HepG2 (cell line): ENCODE data around the gene AK2. TPM values are rescaled to one million over a fixed set of nuclear protein-coding genes. Genes with fewer than 3 reads are reported as not detected.

ENCODE experiments used
- BRCA1 ChIP-seq: sonication (generic); formaldehyde crosslinking; IDR thresholded peaks from 2 replicates; pipeline ENCODE4 v1.4.0; 2020; ENCODE audit warnings: missing genetic modification reagents
- CHD2 ChIP-seq: IDR thresholded peaks from 2 replicates; pipeline ENCODE4 v1.6.1; 2011; ENCODE audit warnings: low read depth, low read length, improper control_type of control experiment
- FOXA1 ChIP-seq, 2 experiments: fragments of 450-650 bp in 1 of 2; sonication (generic) in 1 of 2; formaldehyde crosslinking in 1 of 2; IDR thresholded peaks; 2 replicates each; pipeline versions ENCODE4 v1.4.0 to v1.6.1; 2016 to 2020; ENCODE audit warnings: missing genetic modification reagents in 1 of 2
- KDM2A ChIP-seq: sonication (generic); formaldehyde crosslinking; IDR thresholded peaks from 2 replicates; pipeline ENCODE4 v1.4.0; 2020; ENCODE audit warnings: low read depth, missing genetic modification reagents, borderline replicate concordance
- RBM39 ChIP-seq: fragments of 200-400 bp; formaldehyde crosslinking; IDR thresholded peaks from one replicate; pipeline ENCODE4 v1.6.1; 2018; ENCODE audit warnings: antibody characterized with exemption, mild to moderate bottlenecking, low read depth, low read length; ENCODE audit not compliant: poor library complexity, severe bottlenecking
- TCF12 ChIP-seq, 2 experiments: fragments of 450-650 bp in 1 of 2; sonication (generic) in 1 of 2; formaldehyde crosslinking in 1 of 2; IDR thresholded peaks; 2 replicates each; pipeline versions ENCODE4 v1.6.1 to v1.8.0; 2017 to 2022; ENCODE audit warnings: antibody characterized with exemption in 1 of 2, mild to moderate bottlenecking in 1 of 2, missing genetic modification reagents in 1 of 2, moderate library complexity in 1 of 2
- ZMYM4 ChIP-seq: sonication (generic); formaldehyde crosslinking; IDR thresholded peaks from 2 replicates; pipeline ENCODE4 v1.8.1; 2023; ENCODE audit warnings: mild to moderate bottlenecking, missing genetic modification reagents
- ZNF33B ChIP-seq: sonication (generic); formaldehyde crosslinking; IDR thresholded peaks from 2 replicates; pipeline ENCODE4 v1.5.1; 2020; ENCODE audit warnings: mild to moderate bottlenecking, missing genetic modification reagents
- ZNF441 ChIP-seq: sonication (generic); formaldehyde crosslinking; IDR thresholded peaks from 2 replicates; pipeline ENCODE4 v1.7.0; 2021; ENCODE audit warnings: missing genetic modification reagents, borderline replicate concordance
- ZNF510 ChIP-seq: sonication (generic); formaldehyde crosslinking; IDR thresholded peaks from 2 replicates; pipeline ENCODE4 v1.4.0; 2020; ENCODE audit warnings: low read depth, mild to moderate bottlenecking, missing genetic modification reagents
- ZNF558 ChIP-seq: sonication (generic); formaldehyde crosslinking; IDR thresholded peaks from 2 replicates; pipeline ENCODE4 v1.9.0; 2022; ENCODE audit warnings: mild to moderate bottlenecking, missing genetic modification reagents, borderline replicate concordance
- ZNF670 ChIP-seq: sonication (generic); formaldehyde crosslinking; IDR thresholded peaks from 2 replicates; pipeline ENCODE4 v1.8.0; 2022; ENCODE audit warnings: mild to moderate bottlenecking, missing genetic modification reagents, borderline replicate concordance
- ZNF782 ChIP-seq: sonication (generic); formaldehyde crosslinking; IDR thresholded peaks from 2 replicates; pipeline ENCODE4 v1.4.0; 2020; ENCODE audit warnings: missing genetic modification reagents, mild to moderate bottlenecking, borderline replicate concordance
- polyA plus RNA-seq, 8 experiments: library from polyadenylated mRNA; depleted of rRNA in 3 of 8; stranded (reverse) in 7 of 8; unstranded in 1 of 8; fragments of >200 nt; fragmentation: Illumina TruSeq in 4 of 8; extraction: Trizol in 4 of 8; gene quantifications; 2 replicates each; pipeline versions ENCODE4 v1.2.1 to v1.2.3, GENCODE V29; 2011 to 2016; ENCODE audit warnings: low read depth in 4 of 8, missing spikeins in 1 of 8, mixed read lengths in 1 of 8; ENCODE audit not compliant: insufficient read depth in 1 of 8
- total RNA-seq, 5 experiments: library from RNA; depleted of rRNA; stranded (reverse); fragments of >200 nt; fragmentation: Illumina TruSeq; extraction: Trizol; gene quantifications; 2 replicates each; pipeline ENCODE4 v1.2.3, GENCODE V29; 2016; ENCODE audit warnings: low read depth in 1 of 5
- TF ChIP-seq, protein P1 (sequence below): sonication (generic); formaldehyde crosslinking; IDR thresholded peaks from 2 replicates; pipeline ENCODE4 v1.4.0; 2020; ENCODE audit warnings: low read depth, missing genetic modification reagents
- TF ChIP-seq, protein P2 (sequence below): sonication (generic); formaldehyde crosslinking; IDR thresholded peaks from 2 replicates; pipeline ENCODE4 v1.5.0; 2020; ENCODE audit warnings: mild to moderate bottlenecking, missing genetic modification reagents, borderline replicate concordance
- TF ChIP-seq, protein P3 (sequence below): sonication (generic); formaldehyde crosslinking; IDR thresholded peaks from 2 replicates; pipeline ENCODE4 v1.4.0; 2020; ENCODE audit warnings: missing genetic modification reagents

The AK2 gene
- total and polyA plus RNA-seq, 2 of the 13 experiments (the other 11 are each of a cell fraction or from before 2014, with no cell fraction given), result 170 to 188 TPM

DNA sequence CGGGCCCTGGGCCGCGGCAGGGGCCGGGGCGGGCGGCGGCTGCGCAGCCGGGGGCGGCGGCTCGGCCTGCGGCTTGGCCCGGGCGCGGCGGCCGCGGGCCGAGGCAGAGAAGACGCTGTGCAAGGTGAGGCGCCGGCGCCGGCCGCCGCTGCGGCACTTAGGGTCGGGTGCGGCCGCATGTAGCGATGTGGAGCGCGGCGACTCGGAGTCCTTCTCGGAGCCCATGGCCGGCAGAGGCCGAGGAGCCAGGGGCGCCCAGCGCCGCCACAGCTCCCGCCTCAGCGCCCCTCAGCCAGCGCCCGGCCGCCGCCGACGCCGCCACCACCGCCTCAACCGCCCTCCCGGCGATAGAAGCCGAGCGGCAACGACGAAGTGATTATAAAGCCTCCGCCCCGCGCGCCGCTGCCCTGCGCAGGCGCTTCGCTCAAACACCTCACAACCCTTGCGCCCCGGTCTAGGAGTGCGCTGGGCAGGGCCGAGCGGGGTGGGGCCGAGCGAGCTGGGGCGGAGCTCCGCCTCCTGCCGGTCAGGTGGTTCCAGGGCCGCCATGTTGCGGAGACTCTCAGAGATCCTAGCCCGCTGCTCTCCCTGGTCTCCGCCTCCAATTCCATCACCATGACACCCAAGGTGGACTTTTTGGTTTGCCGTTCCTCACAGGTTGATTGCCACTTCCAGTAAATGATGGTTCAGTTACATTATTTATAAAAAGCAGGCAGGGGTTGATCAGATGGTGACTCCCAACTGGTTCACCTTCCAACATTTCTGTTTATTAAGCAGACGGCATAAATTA lies 72.0 kb downstream of the AK2 start, which contains the start of gene RNF19B (continued):
- TF ChIP-seq FOXA1 (IDR thresholded peaks at IDR 0.05) (no peak), FOXA1 (CRISPR knock-in tag; IDR thresholded peaks at IDR 0.05) (no peak), TCF12 (IDR thresholded peaks at IDR 0.05) (no peak), TCF12 (CRISPR knock-in tag; IDR thresholded peaks at IDR 0.05) (no peak), KDM2A (CRISPR knock-in tag) (peak; percentile 85), ZMYM4 (CRISPR knock-in tag) (peak; percentile 99), CHD2 (no peak), ZNF510 (CRISPR knock-in tag) (no peak), BRCA1 (CRISPR knock-in tag) (no peak), ZNF33B (CRISPR knock-in tag) (peak; percentile 49; the same call in 1 of the 2 replicates), ZNF670 (CRISPR knock-in tag) (no peak), RBM39 (no peak), ZNF558 (CRISPR knock-in tag) (0 out of 2 replicates have a peak, but pooled peaks have one; percentile 59), ZNF441 (CRISPR knock-in tag) (peak; percentile 78; the same call in 1 of the 2 replicates), ZNF782 (no peak; the same call in 1 of the 2 replicates)
- TF ChIP-seq, protein P1, sequence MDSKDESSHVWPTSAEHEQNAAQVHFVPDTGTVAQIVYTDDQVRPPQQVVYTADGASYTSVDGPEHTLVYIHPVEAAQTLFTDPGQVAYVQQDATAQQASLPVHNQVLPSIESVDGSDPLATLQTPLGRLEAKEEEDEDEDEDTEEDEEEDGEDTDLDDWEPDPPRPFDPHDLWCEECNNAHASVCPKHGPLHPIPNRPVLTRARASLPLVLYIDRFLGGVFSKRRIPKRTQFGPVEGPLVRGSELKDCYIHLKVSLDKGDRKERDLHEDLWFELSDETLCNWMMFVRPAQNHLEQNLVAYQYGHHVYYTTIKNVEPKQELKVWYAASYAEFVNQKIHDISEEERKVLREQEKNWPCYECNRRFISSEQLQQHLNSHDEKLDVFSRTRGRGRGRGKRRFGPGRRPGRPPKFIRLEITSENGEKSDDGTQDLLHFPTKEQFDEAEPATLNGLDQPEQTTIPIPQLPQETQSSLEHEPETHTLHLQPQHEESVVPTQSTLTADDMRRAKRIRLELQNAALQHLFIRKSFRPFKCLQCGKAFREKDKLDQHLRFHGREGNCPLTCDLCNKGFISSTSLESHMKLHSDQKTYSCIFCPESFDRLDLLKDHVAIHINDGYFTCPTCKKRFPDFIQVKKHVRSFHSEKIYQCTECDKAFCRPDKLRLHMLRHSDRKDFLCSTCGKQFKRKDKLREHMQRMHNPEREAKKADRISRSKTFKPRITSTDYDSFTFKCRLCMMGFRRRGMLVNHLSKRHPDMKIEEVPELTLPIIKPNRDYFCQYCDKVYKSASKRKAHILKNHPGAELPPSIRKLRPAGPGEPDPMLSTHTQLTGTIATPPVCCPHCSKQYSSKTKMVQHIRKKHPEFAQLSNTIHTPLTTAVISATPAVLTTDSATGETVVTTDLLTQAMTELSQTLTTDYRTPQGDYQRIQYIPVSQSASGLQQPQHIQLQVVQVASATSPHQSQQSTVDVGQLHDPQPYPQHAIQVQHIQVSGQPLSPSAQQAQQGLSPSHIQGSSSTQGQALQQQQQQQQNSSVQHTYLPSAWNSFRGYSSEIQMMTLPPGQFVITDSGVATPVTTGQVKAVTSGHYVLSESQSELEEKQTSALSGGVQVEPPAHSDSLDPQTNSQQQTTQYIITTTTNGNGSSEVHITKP, result no peak
- TF ChIP-seq, protein P2, sequence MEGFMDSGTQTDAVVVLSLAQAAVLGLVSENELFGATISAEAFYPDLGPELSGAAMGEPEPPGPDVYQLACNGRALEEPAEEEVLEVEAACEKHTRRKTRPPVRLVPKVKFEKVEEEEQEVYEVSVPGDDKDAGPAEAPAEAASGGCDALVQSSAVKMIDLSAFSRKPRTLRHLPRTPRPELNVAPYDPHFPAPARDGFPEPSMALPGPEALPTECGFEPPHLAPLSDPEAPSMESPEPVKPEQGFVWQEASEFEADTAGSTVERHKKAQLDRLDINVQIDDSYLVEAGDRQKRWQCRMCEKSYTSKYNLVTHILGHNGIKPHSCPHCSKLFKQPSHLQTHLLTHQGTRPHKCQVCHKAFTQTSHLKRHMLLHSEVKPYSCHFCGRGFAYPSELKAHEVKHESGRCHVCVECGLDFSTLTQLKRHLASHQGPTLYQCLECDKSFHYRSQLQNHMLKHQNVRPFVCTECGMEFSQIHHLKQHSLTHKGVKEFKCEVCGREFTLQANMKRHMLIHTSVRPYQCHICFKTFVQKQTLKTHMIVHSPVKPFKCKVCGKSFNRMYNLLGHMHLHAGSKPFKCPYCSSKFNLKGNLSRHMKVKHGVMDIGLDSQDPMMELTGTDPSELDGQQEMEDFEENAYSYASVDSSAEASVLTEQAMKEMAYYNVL (CRISPR knock-in tag), result no peak
- TF ChIP-seq, protein P3, sequence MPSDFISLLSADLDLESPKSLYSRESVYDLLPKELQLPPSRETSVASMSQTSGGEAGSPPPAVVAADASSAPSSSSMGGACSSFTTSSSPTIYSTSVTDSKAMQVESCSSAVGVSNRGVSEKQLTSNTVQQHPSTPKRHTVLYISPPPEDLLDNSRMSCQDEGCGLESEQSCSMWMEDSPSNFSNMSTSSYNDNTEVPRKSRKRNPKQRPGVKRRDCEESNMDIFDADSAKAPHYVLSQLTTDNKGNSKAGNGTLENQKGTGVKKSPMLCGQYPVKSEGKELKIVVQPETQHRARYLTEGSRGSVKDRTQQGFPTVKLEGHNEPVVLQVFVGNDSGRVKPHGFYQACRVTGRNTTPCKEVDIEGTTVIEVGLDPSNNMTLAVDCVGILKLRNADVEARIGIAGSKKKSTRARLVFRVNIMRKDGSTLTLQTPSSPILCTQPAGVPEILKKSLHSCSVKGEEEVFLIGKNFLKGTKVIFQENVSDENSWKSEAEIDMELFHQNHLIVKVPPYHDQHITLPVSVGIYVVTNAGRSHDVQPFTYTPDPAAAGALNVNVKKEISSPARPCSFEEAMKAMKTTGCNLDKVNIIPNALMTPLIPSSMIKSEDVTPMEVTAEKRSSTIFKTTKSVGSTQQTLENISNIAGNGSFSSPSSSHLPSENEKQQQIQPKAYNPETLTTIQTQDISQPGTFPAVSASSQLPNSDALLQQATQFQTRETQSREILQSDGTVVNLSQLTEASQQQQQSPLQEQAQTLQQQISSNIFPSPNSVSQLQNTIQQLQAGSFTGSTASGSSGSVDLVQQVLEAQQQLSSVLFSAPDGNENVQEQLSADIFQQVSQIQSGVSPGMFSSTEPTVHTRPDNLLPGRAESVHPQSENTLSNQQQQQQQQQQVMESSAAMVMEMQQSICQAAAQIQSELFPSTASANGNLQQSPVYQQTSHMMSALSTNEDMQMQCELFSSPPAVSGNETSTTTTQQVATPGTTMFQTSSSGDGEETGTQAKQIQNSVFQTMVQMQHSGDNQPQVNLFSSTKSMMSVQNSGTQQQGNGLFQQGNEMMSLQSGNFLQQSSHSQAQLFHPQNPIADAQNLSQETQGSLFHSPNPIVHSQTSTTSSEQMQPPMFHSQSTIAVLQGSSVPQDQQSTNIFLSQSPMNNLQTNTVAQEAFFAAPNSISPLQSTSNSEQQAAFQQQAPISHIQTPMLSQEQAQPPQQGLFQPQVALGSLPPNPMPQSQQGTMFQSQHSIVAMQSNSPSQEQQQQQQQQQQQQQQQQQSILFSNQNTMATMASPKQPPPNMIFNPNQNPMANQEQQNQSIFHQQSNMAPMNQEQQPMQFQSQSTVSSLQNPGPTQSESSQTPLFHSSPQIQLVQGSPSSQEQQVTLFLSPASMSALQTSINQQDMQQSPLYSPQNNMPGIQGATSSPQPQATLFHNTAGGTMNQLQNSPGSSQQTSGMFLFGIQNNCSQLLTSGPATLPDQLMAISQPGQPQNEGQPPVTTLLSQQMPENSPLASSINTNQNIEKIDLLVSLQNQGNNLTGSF, result peak; percentile 71; the same call in 1 of the 2 replicates
